Nephron progenitor cell (in vitro differentiated cells): ENCODE data around the gene ZNF530.

Source experiments
- DNase-seq: peaks from one replicate; pipeline ENCODE4 v3.0.0; 2021
- H3K27ac Mint-ChIP-seq: 2 replicates; pipeline ENCODE4 v1.8.0; 2021; ENCODE audit warnings: mild to moderate bottlenecking, moderate library complexity, mixed read lengths
- H3K27me3 Mint-ChIP-seq: 2 replicates; pipeline ENCODE4 v1.8.0; 2021; ENCODE audit warnings: mild to moderate bottlenecking, low read depth, mixed read lengths; ENCODE audit not compliant: poor library complexity
- H3K36me3 Mint-ChIP-seq: 2 replicates; pipeline ENCODE4 v1.8.0; 2021; ENCODE audit warnings: low read depth, mixed read lengths
- H3K4me1 Mint-ChIP-seq: 2 replicates; pipeline ENCODE4 v1.8.0; 2021; ENCODE audit warnings: mixed read lengths
- H3K4me3 Mint-ChIP-seq: 2 replicates; pipeline ENCODE4 v1.8.0; 2021; ENCODE audit warnings: mild to moderate bottlenecking, moderate library complexity, mixed read lengths
- H3K9me3 Mint-ChIP-seq: 2 replicates; pipeline ENCODE4 v1.8.0; 2021; ENCODE audit warnings: mild to moderate bottlenecking, moderate library complexity, mixed read lengths
- TF ChIP-seq, protein P1 (sequence below): fragments of 200-600 bp; sonication (generic); IDR thresholded peaks from 2 replicates; pipeline ENCODE4 v1.5.0; 2021; ENCODE audit warnings: antibody characterized with exemption

The ZNF530 gene

DNA sequence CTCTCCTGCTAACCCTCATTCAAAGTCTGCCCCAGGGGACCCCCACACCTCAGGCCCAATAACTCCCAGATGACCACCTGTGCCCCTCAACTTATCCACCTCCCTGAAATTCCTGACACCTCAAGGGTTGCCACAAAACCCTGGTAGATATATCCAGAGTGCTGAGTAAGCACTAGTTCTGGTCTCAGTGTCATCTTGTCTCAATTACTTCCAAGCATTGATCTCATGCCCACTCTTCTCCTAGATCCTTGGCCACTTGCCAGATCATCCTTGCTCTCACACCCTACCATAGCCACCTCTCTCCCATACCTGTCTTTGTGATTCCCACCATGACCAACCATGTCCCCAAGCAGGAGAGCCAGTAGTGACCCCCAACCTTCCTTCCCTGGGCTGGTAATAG is 23.0 kb upstream of the ZNF530 start:
- Mint-ChIP-seq H3K4me1 (peaks cover 9% of the 10 kb centered on the region), H3K27ac (no peak overlapping the region), H3K36me3 (peaks cover 78% of the 10 kb centered on the region), H3K9me3 (peaks cover 99% of the 10 kb centered on the region), H3K4me3 (peak overlapping the region; percentile 56), H3K27me3 (peaks cover 16% of the 10 kb centered on the region)
- TF ChIP-seq, protein P1, sequence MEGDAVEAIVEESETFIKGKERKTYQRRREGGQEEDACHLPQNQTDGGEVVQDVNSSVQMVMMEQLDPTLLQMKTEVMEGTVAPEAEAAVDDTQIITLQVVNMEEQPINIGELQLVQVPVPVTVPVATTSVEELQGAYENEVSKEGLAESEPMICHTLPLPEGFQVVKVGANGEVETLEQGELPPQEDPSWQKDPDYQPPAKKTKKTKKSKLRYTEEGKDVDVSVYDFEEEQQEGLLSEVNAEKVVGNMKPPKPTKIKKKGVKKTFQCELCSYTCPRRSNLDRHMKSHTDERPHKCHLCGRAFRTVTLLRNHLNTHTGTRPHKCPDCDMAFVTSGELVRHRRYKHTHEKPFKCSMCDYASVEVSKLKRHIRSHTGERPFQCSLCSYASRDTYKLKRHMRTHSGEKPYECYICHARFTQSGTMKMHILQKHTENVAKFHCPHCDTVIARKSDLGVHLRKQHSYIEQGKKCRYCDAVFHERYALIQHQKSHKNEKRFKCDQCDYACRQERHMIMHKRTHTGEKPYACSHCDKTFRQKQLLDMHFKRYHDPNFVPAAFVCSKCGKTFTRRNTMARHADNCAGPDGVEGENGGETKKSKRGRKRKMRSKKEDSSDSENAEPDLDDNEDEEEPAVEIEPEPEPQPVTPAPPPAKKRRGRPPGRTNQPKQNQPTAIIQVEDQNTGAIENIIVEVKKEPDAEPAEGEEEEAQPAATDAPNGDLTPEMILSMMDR = no peak
- no peak for DNase-seq

DNA sequence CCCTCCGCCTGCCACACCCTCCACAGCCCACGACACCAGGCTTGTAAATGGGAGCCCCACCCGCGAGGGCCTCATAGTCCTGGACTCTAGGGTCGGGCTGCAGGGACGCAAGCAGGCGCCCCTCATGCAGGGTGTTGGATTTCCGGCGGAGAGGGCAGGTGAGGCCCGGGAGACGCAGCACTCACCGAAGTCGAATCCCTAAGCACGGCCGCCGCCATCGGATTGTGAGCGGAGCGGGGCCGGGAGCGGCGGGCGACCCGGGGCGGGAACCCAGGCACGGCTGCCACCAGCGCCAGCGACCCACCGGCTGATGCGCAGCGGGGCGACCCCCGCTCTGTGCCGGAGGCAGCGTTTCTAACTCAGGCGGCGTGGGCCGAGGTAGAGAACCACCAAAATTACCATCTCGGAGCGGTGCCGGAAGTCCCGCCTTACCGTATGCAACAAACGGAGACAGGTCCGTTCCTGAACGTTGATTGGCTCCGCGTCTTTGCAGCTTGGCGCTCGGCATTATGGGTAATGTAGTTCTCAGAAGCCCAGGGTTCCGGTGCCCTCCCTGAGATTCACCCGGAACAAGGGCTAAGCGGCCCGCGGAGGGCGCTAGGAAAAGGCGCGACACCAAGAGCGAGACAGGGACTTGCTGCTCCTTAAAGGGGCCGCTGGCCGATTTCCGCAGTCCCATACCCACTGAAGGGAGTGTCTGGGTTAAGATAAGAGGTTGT is 21.0 kb upstream of the ZNF530 start, which contains the start of gene ZNF416:
ZNF416 (minus strand) TSS at position 425 of the 719 bp plus-strand sequence; CDS start at position 218, 207 bp downstream.
- H3K27ac Mint-ChIP-seq = no peak within 1 kb of the TSS
- H3K4me3 Mint-ChIP-seq = peak within 1 kb of the TSS; percentile 86
- TF ChIP-seq, protein P1 = no peak
- peak; percentile 92 for DNase-seq
- peaks cover 27% of the 10 kb centered on the region for H3K27me3 Mint-ChIP-seq
- peaks cover 66% of the 10 kb centered on the region for H3K36me3 Mint-ChIP-seq
- H3K4me1 Mint-ChIP-seq = peaks cover 11% of the 10 kb centered on the region
- peaks cover 98% of the 10 kb centered on the region for H3K9me3 Mint-ChIP-seq

DNA sequence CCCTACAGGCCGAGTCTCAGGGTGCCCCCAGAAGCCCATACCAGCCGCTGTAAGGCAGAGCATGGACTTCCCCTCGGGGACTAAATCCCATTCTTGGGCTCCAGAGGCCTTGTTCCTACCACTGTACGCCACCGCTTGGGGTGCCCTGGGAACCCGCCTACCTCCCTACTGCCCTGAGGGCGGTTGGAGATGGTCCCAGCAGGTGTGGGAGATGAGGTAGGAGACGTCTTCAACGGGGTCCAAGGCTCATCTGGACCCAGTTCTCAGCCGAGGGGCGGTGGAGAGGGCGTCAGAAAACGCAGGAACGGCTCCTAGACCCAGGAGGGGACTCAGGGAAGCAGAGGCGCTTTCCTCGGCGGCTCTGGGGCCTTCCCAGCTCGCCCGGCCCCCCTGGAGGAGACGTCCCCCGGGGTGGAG is 16.6 kb upstream of the ZNF530 start:
- TF ChIP-seq, protein P1 = no peak
- Mint-ChIP-seq H3K36me3 (peaks cover 66% of the 10 kb centered on the region), H3K4me3 (no peak overlapping the region), H3K27me3 (peaks cover 44% of the 10 kb centered on the region), H3K27ac (no peak overlapping the region), H3K9me3 (peaks cover 98% of the 10 kb centered on the region), H3K4me1 (peaks cover 17% of the 10 kb centered on the region)
- no peak for DNase-seq

DNA sequence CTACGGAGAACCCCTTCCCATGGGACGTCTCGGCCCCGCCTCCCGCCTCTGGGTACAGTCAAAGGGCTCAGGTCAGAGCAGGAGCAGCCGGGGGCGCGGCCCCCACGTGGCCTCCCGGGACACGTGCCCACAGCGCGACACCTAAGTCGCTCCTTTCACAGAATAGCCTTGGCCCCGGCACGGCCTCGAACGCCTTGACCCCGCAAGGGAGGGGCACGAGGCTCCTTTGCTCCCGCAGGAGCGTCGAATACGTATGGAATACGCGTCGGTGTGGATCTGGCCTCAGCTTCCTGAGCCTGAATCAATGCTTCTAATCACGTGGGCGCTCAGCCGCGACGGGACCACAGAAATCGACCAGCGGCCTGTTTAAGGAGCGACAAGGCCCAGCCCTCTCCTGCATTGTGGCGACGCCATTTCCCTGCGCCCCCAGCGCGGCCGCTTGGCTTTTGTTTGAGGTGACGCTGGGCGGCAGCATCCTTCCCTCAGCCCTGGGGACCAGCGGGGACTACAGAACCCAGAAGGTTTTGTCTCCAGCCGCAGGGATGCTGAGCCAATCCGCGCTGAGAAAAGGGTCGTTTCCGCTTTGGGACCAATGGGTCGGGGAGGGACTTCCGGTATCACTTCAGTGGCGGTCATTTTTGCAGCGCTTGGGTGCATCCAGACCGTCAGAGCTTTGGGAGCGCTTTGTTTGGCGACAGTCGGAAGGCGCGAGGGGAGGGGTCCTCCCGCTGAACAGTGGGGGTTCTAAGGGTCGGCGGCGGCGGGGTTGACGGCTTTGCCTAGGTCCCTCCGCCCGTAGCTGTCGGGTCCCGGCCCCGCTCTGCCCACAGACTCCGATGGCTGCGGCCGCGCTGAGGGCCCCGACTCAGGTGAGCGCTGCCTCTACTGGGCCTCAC is 15.9 kb upstream of the ZNF530 start, which contains the start of gene ZIK1:
ZIK1 (plus strand) TSS at position 625 of the 896 bp plus-strand sequence; CDS start at position 837, 212 bp downstream.
- Mint-ChIP-seq H3K27ac (peak within 1 kb of the TSS; percentile 79), H3K4me1 (peaks cover 15% of the 10 kb centered on the region), H3K4me3 (peak within 1 kb of the TSS; percentile 95), H3K9me3 (peaks cover 99% of the 10 kb centered on the region), H3K36me3 (peaks cover 70% of the 10 kb centered on the region), H3K27me3 (peaks cover 45% of the 10 kb centered on the region)
- DNase-seq = peak; percentile 84
- TF ChIP-seq, protein P1 = no peak

DNA sequence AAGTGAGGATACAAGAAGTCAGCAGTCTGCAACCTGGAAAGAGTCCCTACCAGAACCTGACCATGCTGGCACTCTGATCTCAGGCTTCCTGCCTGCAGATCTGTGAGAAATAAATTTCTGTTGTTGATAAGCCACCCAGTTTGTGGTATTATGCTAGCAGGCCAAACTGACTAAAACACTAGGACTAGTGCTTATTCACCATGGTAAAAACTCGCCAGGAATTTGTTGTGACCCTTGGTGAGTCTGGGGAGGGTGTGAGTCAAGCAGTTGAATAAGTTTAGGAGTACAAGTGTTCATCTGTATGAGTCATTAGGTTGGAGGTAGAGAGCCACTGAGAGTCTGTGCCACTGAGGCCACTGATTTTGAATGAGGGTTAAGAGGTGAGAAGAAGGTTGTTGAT is 12.2 kb upstream of the ZNF530 start:
- DNase-seq = no peak
- Mint-ChIP-seq H3K4me3 (no peak overlapping the region), H3K27me3 (peaks cover 27% of the 10 kb centered on the region), H3K4me1 (peaks cover 15% of the 10 kb centered on the region), H3K9me3 (peaks cover 99% of the 10 kb centered on the region), H3K27ac (no peak overlapping the region), H3K36me3 (peaks cover 90% of the 10 kb centered on the region)
- TF ChIP-seq, protein P1 = no peak
